OCI-M1 (cell line): ENCODE results near the gene LRRC36.
A peak's percentile ranks its signal among the peaks of the same experiment; 100 is the strongest.
"Not testable (repeated sequence)": the region's sequence is repeated elsewhere in the genome, so short reads cannot be mapped to it uniquely, and the experiment has no call there.

ENCODE experiments used
- DNase-seq: peaks from one replicate; lab custom pipeline; 2025; lab: John Stamatoyannopoulos, UW

LRRC36 gene

DNA sequence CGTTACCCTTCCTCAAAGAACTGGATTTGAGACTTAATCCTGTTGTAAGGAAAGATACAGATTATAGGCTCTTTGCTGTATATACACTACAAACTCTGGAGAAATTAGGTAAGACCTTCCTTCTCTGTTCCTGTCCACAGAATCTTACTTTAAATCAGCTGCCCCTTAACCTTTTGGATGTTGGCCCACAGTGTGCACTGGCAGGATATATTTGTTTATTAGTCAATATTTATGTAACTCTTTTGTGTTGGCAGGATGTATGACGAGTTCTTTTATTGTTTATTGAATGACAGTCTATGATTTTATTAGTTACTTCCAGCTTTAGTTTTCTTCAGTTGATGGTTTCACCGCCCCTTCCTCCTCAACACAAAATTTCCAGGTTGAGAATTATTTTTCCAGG lies 19.7 kb downstream of the LRRC36 start:
- no peak for DNase-seq

DNA sequence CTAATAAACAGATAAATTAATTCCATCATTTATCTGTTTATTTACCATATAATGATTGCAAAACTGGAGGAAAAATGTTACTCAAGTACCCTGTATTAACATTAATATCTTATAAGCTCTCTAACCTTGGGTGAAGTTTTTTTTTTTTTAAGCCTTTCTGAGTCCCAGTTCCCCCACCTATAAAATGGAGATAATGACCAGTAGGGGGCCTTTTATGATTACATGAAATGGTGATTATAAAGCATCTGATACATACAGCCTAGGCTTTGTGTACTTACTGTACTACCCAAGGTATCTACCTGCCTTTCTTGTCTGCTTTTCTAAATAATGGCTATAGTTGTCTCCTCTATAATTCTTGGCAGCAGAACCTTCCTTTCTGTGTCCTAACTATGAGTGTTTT lies 22.6 kb downstream of the LRRC36 start:
- DNase-seq = peak; percentile 47

GRCh38 chr16:67350324-67350723 lies 23.7 kb downstream of the LRRC36 start:
- DNase-seq = no peak

DNA sequence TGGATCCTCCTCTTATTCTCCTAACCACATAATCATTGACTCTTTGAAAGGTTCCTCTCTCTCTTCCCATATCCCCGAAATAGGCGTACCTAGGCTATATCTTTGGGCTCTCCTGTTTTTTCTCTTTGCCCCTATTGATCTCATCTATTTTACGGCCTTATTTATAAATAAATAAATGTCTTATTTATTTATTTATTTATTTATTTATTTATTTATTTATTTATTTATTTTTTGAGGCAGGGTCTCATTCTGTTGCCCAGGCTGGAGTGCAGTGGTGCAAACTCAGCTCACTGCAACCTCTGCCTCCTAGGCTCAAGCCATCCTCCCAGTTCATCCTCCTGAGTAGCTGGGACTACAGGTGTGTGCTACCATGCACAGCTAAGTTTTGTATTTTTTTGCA lies 25.8 kb downstream of the LRRC36 start:
- not testable (repeated sequence) for DNase-seq

DNA sequence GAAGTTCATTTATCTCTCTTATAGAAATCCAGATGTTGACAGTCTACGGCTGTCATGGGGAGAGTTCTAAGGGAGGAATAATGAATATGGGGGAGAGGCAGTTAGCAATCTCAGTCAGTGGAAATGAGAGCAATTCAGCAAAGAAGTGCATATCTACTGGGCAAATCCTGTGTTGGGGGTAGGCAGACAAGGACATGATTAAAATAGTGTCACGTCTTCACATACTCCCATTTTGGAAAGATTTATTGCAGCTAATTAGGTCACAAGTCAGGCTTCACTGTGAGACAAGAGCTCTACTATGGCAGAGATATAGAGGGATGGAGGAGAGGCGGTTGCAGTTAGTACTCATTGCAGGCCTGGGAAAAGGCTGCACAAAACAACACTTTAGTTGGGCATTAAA lies 29.8 kb downstream of the LRRC36 start:
- DNase-seq = no peak

- no peak for DNase-seq
Measured at GRCh38 chr16:67357561-67357960, 30.9 kb downstream of the LRRC36 start.

GRCh38 chr16:67359540-67360269 lies 33.1 kb downstream of the LRRC36 start:
- not testable (repeated sequence) for DNase-seq

DNA sequence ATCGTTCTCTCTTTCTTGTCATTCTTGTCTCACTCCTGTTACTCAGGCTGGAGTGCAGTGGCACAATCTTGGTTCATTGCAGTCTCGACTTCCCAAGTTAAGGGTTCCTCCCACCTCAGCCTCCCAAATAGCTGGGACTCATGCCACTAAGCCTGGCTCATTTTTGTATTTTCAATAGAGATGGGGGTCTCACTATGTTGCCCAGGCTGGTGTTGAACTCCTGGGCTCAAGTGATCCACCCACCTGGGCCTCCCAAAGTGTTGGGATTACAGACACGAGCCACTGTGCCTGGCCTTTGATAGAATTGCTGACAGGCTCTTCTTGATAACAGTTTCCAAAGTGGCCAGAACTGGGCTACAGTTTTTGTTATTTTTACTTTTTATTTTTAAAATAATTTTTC lies 34.4 kb downstream of the LRRC36 start:
- no peak for DNase-seq

GRCh38 chr16:67364600-67365235 lies 38.1 kb downstream of the LRRC36 start:
- peak; percentile 43 for DNase-seq

DNA sequence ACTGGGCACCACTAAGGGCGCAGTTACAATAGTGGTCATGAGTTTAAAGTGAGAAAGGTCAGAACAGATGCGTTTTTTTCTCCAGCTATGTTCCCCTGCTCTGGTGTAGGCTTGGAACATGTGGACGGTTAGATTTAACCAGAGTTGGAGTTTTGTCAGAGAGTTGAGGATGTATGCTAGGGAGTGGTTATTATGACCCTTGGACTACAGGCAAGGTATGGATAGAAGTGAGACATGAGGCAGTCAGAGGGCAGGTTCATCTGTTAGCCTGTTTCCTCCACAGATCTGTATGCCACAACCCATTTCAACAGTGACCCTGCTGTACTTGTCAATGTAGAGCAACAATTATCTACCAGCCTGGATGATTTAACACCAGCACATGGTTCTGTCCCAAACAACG lies 44.0 kb downstream of the LRRC36 start:
- DNase-seq = no peak

DNA sequence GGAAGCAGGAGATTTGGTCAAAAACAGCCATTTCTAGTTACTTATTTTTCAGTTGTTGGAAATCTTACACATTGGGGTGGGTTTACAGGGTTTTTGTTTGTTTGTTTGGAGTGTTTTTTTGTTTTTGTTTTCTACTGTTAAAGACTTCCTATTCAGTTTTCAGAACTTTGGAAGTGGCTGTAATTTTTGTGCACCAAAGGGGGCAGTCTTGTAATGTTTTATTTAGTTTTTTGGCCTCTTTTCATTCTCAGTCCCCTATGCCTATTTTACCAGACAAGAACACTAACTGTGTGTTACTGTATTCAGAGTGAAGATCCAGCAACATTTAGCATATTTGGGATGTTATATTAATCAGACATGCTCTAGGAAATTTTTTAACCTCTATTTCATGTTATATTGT lies 46.0 kb downstream of the LRRC36 start:
- DNase-seq = peak; percentile 52

GRCh38 chr16:67376012-67376411 lies 49.4 kb downstream of the LRRC36 start:
- not testable (repeated sequence) for DNase-seq

GRCh38 chr16:67378642-67379041 lies 52.0 kb downstream of the LRRC36 start:
- DNase-seq = no peak

DNA sequence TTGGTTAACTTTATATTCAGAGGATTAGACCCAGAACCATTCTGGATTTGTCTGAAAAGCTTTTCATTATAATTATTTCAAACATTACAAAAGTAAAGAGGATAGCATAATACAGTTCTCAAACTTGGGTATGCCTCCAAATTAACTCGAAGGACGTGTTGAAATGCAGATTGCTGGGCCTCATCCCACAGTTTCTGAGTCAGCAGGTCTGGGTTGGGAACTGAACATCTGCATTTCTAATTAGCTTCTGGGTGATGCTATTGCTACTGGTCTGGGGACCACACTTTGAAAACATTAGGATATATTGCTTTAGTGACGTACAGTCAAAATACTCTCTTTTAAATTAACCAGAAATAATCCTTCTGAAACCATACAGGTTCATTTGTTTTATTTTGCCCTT lies 56.7 kb downstream of the LRRC36 start:
- DNase-seq = no peak

DNA sequence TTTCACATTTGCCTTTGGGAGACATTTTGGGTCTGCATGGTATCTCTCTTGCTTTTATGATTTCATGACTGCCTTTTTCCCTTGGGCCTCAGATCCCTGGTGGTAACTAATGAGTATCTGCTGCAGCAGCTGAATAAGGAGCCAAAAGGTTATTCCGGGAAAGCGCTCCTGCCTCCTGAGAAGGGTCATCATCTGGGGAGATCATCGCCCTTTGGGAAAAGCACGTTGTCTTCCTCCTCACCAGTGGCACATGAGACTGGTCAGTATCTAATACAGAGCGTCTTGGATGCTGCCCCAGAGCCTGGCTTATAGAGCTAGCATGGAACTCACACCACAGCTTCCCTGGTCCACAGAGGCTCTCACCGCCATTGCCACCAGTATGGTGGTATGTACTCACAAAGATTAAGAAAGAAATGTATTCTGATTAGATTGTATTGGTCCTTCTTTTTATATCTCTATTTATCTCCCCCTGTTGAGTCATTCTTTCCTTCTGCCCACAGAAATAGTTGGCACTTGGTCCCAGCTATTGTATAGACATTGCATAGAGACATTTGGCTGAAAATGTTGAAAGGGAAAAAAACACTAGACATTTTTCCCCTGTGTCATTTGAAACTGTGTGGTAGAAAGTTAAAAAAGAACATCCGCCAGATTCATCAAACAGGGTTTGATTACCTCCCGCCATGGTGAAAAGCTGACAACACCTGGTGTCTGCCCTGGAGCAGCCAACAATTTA lies 58.3 kb downstream of the LRRC36 start:
- no peak for DNase-seq

DNA sequence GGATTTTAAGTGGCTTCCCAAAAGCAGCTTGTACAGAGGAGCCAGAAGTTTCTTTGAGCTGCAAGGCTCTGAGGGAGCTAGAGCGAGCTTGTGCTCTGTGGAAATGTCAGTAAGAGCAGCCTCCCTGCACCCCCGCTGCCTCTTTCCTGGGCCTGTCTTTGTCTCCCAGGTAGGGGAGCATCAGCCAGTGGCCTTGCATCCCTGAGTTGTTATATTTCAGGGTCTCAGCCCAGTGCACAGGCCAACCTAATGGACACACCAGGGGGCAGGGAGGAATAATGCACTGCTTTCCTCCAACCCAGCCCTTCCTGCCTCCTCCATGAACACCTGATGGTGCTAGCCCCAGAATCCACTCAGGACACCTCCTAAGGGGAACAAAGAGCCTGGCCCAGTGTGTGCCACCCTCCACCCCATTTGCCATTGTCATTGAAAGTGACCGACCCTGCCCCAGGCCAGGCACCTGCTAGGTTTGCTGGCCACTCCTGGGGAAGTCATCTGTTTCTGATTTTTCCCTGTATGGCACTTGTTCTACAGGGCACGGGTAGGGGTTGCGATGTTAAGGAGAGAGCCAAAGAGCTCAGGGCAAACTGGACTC lies 60.3 kb downstream of the LRRC36 start:
- DNase-seq = no peak

DNA sequence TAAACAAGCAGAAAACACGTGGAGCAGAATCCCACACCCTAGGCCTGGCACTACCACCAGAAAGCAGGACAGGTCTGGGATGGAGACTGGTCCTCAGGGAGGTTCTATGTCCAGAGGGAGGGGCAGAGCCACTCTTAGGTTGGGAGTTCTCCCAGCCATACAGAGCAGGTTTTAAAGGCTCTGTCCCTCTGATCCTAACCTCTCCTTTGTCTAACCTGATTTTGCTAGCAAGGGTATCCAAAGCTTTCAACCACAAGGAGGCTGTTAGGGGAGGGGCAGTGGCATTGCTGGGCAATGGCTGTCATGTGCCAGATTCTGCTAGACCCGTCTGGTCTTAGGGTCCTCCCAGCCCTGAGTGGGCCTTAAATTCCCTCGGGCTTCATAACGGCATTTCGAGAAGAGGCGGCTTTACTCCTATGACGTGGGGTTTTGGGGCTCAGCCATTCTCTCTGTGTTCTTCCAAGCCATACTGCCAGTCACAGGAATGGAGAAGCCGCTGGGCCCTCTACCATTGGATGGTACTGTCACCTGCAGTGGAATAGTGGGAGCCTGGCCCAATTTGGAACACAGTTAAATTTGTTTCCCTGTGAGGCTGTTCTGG lies 61.0 kb downstream of the LRRC36 start:
- no peak for DNase-seq

- DNase-seq = no peak
Measured at GRCh38 chr16:67388191-67388590, 61.6 kb downstream of the LRRC36 start.

DNA sequence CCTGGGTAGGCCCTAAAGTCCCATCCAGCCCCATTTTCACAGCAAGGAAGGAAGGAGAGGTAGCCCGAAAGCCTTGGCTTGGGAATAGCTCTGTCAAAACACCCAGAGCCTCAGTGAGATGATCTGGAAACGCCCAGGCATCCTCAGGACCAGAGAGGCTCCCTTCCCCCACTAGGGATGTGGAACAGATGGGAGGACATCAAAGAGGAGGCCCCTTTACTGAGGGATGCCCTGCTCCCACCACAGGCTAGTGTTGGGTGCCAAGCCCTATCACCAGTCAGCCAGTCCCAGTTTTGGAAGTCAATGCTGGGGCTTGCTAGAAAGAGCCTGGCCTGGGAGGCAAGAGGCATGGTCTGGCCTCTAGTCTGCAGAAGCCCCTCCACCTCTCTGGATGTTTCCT lies 62.0 kb downstream of the LRRC36 start:
- DNase-seq = no peak

- DNase-seq = no peak
Measured at GRCh38 chr16:67389911-67390815, 63.5 kb downstream of the LRRC36 start.

- DNase-seq = no peak
Measured at GRCh38 chr16:67390816-67391423, 64.3 kb downstream of the LRRC36 start.
